Peyer's patch (tissue), 4 donors: ENCODE data around the gene NCKAP5.

ENCODE experiments used
- POLR2A ChIP-seq, 2 donors: fragments of 450-650 bp; IDR thresholded peaks; one replicate each; pipeline ENCODE4 v1.5.1; 2017; ENCODE audit warnings: antibody characterized with exemption in 2 of 2, mild to moderate bottlenecking in 2 of 2, moderate library complexity in 2 of 2
- TF ChIP-seq, protein P1 (sequence below), 6 experiments: fragments of 450-650 bp in 4 of 6; fragments of 200-600 bp in 2 of 6; sonication (generic) in 1 of 6; IDR thresholded peaks; one replicate each; pipeline ENCODE4 v1.5.1; 2017 to 2019; ENCODE audit warnings: antibody characterized with exemption in 6 of 6, mild to moderate bottlenecking in 3 of 6, moderate library complexity in 1 of 6

DNA sequence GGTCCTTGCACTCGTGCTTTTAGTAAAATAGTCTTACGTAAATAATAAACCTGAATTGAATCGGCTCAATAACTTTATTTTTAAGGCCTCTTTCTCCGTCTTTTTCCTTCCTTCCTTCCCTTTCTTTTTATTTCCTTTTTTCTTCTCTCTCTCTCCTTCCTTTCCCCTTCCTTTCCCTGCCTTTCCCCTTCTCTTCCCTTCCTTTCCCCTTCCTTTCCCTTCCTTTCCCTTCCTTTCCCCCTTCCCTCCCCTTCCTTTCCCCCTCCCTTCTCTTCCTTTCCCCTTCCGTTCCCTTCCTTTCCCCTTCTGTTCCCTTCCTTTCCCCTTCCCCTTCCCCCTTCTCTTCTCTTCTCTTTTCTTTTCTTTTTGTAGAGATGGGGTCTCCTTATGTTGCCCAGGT is 121.0 kb downstream of the NCKAP5 start:
- TF ChIP-seq, protein P1, sequence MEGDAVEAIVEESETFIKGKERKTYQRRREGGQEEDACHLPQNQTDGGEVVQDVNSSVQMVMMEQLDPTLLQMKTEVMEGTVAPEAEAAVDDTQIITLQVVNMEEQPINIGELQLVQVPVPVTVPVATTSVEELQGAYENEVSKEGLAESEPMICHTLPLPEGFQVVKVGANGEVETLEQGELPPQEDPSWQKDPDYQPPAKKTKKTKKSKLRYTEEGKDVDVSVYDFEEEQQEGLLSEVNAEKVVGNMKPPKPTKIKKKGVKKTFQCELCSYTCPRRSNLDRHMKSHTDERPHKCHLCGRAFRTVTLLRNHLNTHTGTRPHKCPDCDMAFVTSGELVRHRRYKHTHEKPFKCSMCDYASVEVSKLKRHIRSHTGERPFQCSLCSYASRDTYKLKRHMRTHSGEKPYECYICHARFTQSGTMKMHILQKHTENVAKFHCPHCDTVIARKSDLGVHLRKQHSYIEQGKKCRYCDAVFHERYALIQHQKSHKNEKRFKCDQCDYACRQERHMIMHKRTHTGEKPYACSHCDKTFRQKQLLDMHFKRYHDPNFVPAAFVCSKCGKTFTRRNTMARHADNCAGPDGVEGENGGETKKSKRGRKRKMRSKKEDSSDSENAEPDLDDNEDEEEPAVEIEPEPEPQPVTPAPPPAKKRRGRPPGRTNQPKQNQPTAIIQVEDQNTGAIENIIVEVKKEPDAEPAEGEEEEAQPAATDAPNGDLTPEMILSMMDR (IDR thresholded peaks at IDR 0.05): no peak
- TF ChIP-seq POLR2A (IDR thresholded peaks at IDR 0.05): no peak
